Gastrocnemius medialis (tissue), 4 donors: Measurements from ENCODE around the gene STK35.

ENCODE experiments used
- POLR2A ChIP-seq, 2 donors: fragments of 450-650 bp; IDR thresholded peaks; one replicate each; pipeline ENCODE4 v1.6.1; 2017; ENCODE audit warnings: antibody characterized with exemption in 2 of 2, mild to moderate bottlenecking in 2 of 2, moderate library complexity in 2 of 2
- TF ChIP-seq, protein P1 (sequence below), 5 experiments: fragments of 450-650 bp in 3 of 5; fragments of 200-600 bp in 2 of 5; sonication (generic) in 2 of 5; IDR thresholded peaks in 4 of 5; conservative IDR thresholded peaks in 1 of 5; 1 replicate in 4 of 5; 2 replicates in 1 of 5; pipeline ENCODE4 v1.5.1; 2016 to 2019; ENCODE audit warnings: antibody characterized with exemption in 5 of 5, mild to moderate bottlenecking in 3 of 5, moderate library complexity in 3 of 5

DNA sequence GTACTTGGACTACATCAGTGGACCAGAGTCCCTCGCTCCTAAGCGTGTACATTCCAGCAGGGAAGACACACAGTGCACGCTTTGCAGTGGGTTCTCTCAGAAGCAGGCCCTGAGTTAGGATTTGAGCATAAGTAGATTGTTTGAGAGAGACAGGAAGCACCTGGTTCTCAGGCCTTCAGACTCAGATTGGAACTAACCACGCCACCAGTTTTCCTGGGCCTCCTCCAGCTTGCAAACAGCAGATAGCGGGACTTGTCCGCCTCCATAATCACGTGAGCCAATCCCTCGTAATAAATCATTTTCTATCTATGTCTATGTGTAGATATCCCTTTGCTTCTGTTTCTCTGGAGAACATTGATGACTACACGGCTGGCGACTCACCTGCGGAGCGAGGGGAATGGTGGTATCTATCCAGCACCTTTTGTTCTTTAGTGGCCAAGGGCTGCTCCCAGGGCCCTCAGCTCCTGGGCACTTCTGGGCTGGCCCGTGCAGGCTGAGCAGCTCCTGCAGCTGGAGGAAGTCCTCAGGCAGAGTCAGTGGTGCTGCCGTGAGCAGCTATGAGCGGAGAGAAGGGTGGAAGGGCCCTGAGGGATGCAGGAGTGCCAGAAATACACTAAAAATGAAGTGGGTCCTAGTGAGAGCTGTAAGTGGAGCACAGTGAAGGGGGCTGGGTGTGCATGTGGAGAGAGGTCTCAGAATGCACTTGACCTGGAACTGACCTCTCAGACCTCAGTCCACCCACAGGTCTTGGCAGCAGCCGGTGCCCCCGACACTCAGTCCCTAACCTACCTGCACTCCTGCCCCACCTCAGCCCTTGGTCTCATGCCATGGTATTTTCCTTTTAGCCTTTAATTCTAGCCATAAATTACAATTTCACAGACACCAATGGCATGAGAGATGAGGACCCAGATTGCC is 76.9 kb downstream of the STK35 start:
- TF ChIP-seq, protein P1, sequence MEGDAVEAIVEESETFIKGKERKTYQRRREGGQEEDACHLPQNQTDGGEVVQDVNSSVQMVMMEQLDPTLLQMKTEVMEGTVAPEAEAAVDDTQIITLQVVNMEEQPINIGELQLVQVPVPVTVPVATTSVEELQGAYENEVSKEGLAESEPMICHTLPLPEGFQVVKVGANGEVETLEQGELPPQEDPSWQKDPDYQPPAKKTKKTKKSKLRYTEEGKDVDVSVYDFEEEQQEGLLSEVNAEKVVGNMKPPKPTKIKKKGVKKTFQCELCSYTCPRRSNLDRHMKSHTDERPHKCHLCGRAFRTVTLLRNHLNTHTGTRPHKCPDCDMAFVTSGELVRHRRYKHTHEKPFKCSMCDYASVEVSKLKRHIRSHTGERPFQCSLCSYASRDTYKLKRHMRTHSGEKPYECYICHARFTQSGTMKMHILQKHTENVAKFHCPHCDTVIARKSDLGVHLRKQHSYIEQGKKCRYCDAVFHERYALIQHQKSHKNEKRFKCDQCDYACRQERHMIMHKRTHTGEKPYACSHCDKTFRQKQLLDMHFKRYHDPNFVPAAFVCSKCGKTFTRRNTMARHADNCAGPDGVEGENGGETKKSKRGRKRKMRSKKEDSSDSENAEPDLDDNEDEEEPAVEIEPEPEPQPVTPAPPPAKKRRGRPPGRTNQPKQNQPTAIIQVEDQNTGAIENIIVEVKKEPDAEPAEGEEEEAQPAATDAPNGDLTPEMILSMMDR (IDR thresholded peaks at IDR 0.05 in 4 of 5, conservative IDR thresholded peaks at IDR 0.05 in 1 of 5): no peak
- no peak for TF ChIP-seq POLR2A (IDR thresholded peaks at IDR 0.05)
